Astrocyte (in vitro differentiated cells and primary cell): Measurements from ENCODE around the gene ZNF407. TPM values are rescaled to one million over a fixed set of nuclear protein-coding genes. Genes with fewer than 3 reads are reported as not detected.
A peak's percentile ranks its signal among the peaks of the same experiment; 100 is the strongest.

ENCODE experiments used
- DNase-seq: peaks from one replicate; pipeline ENCODE4 v3.0.0-alpha.2; 2010; ENCODE audit warnings: low read depth
- FAIRE-seq: peaks from 2 replicates; lab custom pipeline; 2011; peaks lifted over from hg19 to GRCh38; lab: Jason Lieb, UNC
- H2AFZ ChIP-seq: 2 replicates; pipeline ENCODE4 v1.6.0; 2012; ENCODE audit warnings: low read depth, low read length, inconsistent platforms
- H3K27ac ChIP-seq: 2 replicates; pipeline ENCODE4 v1.5.1; 2011; ENCODE audit warnings: low read depth, low read length, inconsistent platforms
- H3K27me3 ChIP-seq: 2 replicates; pipeline ENCODE4 v1.6.0; 2011; ENCODE audit warnings: low read length, inconsistent platforms; ENCODE audit not compliant: insufficient read depth
- H3K36me3 ChIP-seq: 2 replicates; pipeline ENCODE4 v1.5.1; 2011; ENCODE audit warnings: low read length, inconsistent platforms; ENCODE audit not compliant: insufficient read depth
- H3K4me1 ChIP-seq: 2 replicates; pipeline ENCODE4 v1.5.1; 2011; ENCODE audit warnings: low read length, inconsistent platforms; ENCODE audit not compliant: insufficient read depth
- H3K4me2 ChIP-seq: 2 replicates; pipeline ENCODE4 v1.6.0; 2012; ENCODE audit warnings: low read length, inconsistent platforms
- H3K4me3 ChIP-seq: 2 replicates; pipeline ENCODE4 v1.5.1; 2011; ENCODE audit warnings: low read depth, mild to moderate bottlenecking, low read length, inconsistent platforms; ENCODE audit not compliant: insufficient read depth
- H3K79me2 ChIP-seq: 2 replicates; pipeline ENCODE4 v1.6.0; 2012; ENCODE audit warnings: mild to moderate bottlenecking, low read length, inconsistent platforms; ENCODE audit not compliant: insufficient read depth
- H3K9ac ChIP-seq: 2 replicates; pipeline ENCODE4 v1.6.0; 2012; ENCODE audit warnings: mild to moderate bottlenecking, low read length, inconsistent platforms
- H3K9me3 ChIP-seq: 2 replicates; pipeline ENCODE4 v1.5.1; 2012; ENCODE audit warnings: low read depth, mild to moderate bottlenecking, low read length, inconsistent platforms; ENCODE audit not compliant: insufficient read depth
- H4K20me1 ChIP-seq: 2 replicates; pipeline ENCODE4 v1.6.0; 2012; ENCODE audit warnings: low read length, inconsistent platforms; ENCODE audit not compliant: insufficient read depth
- H3K27ac Mint-ChIP-seq: one replicate; pipeline ENCODE4 v1.8.0; 2021; ENCODE audit warnings: mild to moderate bottlenecking, mixed read lengths; ENCODE audit not compliant: unreplicated experiment
- H3K27me3 Mint-ChIP-seq: one replicate; pipeline ENCODE4 v1.8.0; 2021; ENCODE audit warnings: low read depth, mixed read lengths; ENCODE audit not compliant: unreplicated experiment
- H3K36me3 Mint-ChIP-seq: one replicate; pipeline ENCODE4 v1.8.0; 2021; ENCODE audit warnings: low read depth, mixed read lengths; ENCODE audit not compliant: unreplicated experiment
- H3K4me1 Mint-ChIP-seq: one replicate; pipeline ENCODE4 v1.8.0; 2021; ENCODE audit warnings: low read depth, mixed read lengths; ENCODE audit not compliant: unreplicated experiment
- H3K4me3 Mint-ChIP-seq: one replicate; pipeline ENCODE4 v1.8.0; 2021; ENCODE audit warnings: mild to moderate bottlenecking, moderate library complexity, mixed read lengths; ENCODE audit not compliant: unreplicated experiment
- H3K9me3 Mint-ChIP-seq: one replicate; pipeline ENCODE4 v1.8.0; 2021; ENCODE audit warnings: mild to moderate bottlenecking, mixed read lengths; ENCODE audit not compliant: unreplicated experiment
- CTCF ChIP-seq: IDR thresholded peaks from 2 replicates; pipeline ENCODE4 v1.5.1; 2011; ENCODE audit warnings: low read depth, mild to moderate bottlenecking, inconsistent platforms, low read length, moderate library complexity; ENCODE audit not compliant: insufficient read depth
- EZH2 ChIP-seq: IDR thresholded peaks from 2 replicates; pipeline ENCODE4 v1.6.1; 2012; ENCODE audit warnings: mild to moderate bottlenecking, low read length, inconsistent platforms; ENCODE audit not compliant: insufficient read depth
- total RNA-seq: library from RNA; stranded (reverse); gene quantifications from 2 replicates; pipeline ENCODE4 v1.2.1, GENCODE V29; 2021

The ZNF407 gene
- total RNA-seq, 1 donor from 2014 or later = 13.8 TPM

- FAIRE-seq = no peak
- H3K27ac ChIP-seq = no peak overlapping the region
- Mint-ChIP-seq H3K4me1 (peaks cover 4% of the 10 kb centered on the region), H3K27me3 (no peaks in the 10 kb centered on the region), H3K4me3 (no peak overlapping the region), H3K9me3 (no peaks in the 10 kb centered on the region), H3K27ac (no peak overlapping the region), H3K36me3 (no peaks in the 10 kb centered on the region)
- no peak for DNase-seq
- no peaks in the 10 kb centered on the region for H3K36me3 ChIP-seq
- no peak for TF ChIP-seq CTCF
- TF ChIP-seq EZH2 = no peak
- H3K4me3 ChIP-seq = no peak overlapping the region
- H3K4me1 ChIP-seq = no peaks in the 10 kb centered on the region
- no peaks in the 10 kb centered on the region for H3K27me3 ChIP-seq
- H2AFZ ChIP-seq = no peak overlapping the region
- no peaks in the 10 kb centered on the region for H3K9me3 ChIP-seq
- peaks cover 79% of the 10 kb centered on the region for H3K79me2 ChIP-seq
- H3K4me2 ChIP-seq = no peak overlapping the region
- H3K9ac ChIP-seq = no peak overlapping the region
- peaks cover 75% of the 10 kb centered on the region for H4K20me1 ChIP-seq
Observed at GRCh38 chr18:74624466-74624865, 26.8 kb downstream of the ZNF407 start.

DNA sequence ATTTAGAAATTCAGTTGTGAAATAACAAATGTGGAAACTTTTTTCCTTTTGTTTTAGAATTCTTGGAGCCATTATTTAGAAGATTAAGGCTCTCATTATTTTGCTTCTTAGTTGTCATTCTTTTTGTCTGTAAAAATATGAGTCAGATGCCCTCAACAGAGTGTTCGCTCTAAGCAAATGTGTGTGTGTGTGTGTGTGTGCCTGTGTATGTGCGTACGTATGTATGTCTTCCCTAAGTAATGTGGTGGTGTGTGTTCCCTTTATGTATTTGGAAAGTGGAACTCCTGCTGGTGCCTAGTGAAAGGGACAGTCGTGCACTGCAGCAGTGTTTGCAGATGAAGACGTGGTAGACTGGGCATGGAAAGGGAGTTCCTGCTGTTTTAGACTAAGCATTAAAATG lies 27.5 kb downstream of the ZNF407 start:
- H3K36me3 Mint-ChIP-seq = no peaks in the 10 kb centered on the region
- no peaks in the 10 kb centered on the region for H3K9me3 Mint-ChIP-seq

More for the DNA sequence above, 27.5 kb downstream of the ZNF407 start:
- peaks cover 4% of the 10 kb centered on the region for H3K4me1 Mint-ChIP-seq
- H3K4me3 Mint-ChIP-seq = no peak overlapping the region
- no peaks in the 10 kb centered on the region for H3K27me3 Mint-ChIP-seq
- H3K4me3 ChIP-seq = no peak overlapping the region
- H3K36me3 ChIP-seq = no peaks in the 10 kb centered on the region
- H3K79me2 ChIP-seq = peaks cover 76% of the 10 kb centered on the region
- FAIRE-seq (no peak), DNase-seq (peak; percentile 37)
- peaks cover 74% of the 10 kb centered on the region for H4K20me1 ChIP-seq
- TF ChIP-seq EZH2 (no peak), CTCF (no peak)
- no peak overlapping the region for H2AFZ ChIP-seq
- H3K4me2 ChIP-seq = no peak overlapping the region
- H3K27ac Mint-ChIP-seq = no peak overlapping the region
- no peak overlapping the region for H3K27ac ChIP-seq
- H3K9ac ChIP-seq = no peak overlapping the region
- no peaks in the 10 kb centered on the region for H3K9me3 ChIP-seq
- H3K4me1 ChIP-seq = no peaks in the 10 kb centered on the region
- H3K27me3 ChIP-seq = no peaks in the 10 kb centered on the region
